CD4-positive, alpha-beta T cell (primary cell): Measurements from ENCODE around the gene ADRA2B. TPM values are rescaled to one million over a fixed set of nuclear protein-coding genes. Genes with fewer than 3 reads are reported as not detected.

Experiments
- ATAC-seq: fragments of 200-7000 bp; cut with Tn5 transposase; one replicate; pipeline ENCODE4 v1.10.0; 2022; ENCODE audit warnings: mild to moderate bottlenecking; ENCODE audit not compliant: poor library complexity
- CTCF ChIA-PET: fragments of 350-600 bp; sonication (Branson Sonifier 250); formaldehyde crosslinking; loops from one replicate; lab custom pipeline; 2021; ENCODE audit warnings: antibody characterized with exemption, inconsistent platforms; lab: Charles Lee
- POLR2A ChIA-PET: fragments of 350-600 bp; sonication (Branson Sonifier 250); formaldehyde crosslinking; loops from one replicate; lab custom pipeline; 2021; ENCODE audit warnings: antibody characterized with exemption, inconsistent platforms; lab: Charles Lee
- DNase-seq, 14 experiments: peaks; one replicate each; pipeline ENCODE4 v3.0.0-alpha.2; 2013 to 2020; ENCODE audit warnings: mixed read lengths in 2 of 14
- H3K27ac ChIP-seq, 2 donors: one replicate each; pipeline versions ENCODE4 v1.5.1 to v1.7.0; 2013; ENCODE audit warnings: low read length in 2 of 2, low read depth in 1 of 2, mild to moderate bottlenecking in 1 of 2
- H3K27me3 ChIP-seq, 2 experiments: 1 replicate in 1 of 2; 2 replicates in 1 of 2; pipeline versions ENCODE4 v1.6.1 to v1.7.0; 2013; ENCODE audit warnings: low read length in 2 of 2, control low read depth in 1 of 2, mild to moderate bottlenecking in 1 of 2, moderate library complexity in 1 of 2; ENCODE audit not compliant: insufficient read depth in 2 of 2, control insufficient read depth in 1 of 2
- H3K36me3 ChIP-seq: one replicate; pipeline ENCODE4 v1.6.1; 2013; ENCODE audit warnings: low read length, control low read depth; ENCODE audit not compliant: insufficient read depth
- H3K4me1 ChIP-seq: one replicate; pipeline ENCODE4 v1.6.1; 2013; ENCODE audit warnings: low read length, control low read depth; ENCODE audit not compliant: insufficient read depth
- H3K4me3 ChIP-seq: one replicate; pipeline ENCODE4 v1.5.1; 2013; ENCODE audit warnings: mild to moderate bottlenecking, low read length, moderate library complexity
- H3K9me3 ChIP-seq, 2 experiments: 1 replicate in 1 of 2; 2 replicates in 1 of 2; pipeline versions ENCODE4 v1.6.1 to v1.7.0; 2013; ENCODE audit warnings: low read length in 2 of 2, mild to moderate bottlenecking in 2 of 2, control low read depth in 1 of 2, moderate library complexity in 1 of 2; ENCODE audit not compliant: control insufficient read depth in 1 of 2, insufficient read depth in 1 of 2
- H3K27ac Mint-ChIP-seq: one replicate; pipeline ENCODE4 v1.8.0; 2020; ENCODE audit warnings: mixed read lengths
- H3K27me3 Mint-ChIP-seq: one replicate; pipeline ENCODE4 v1.8.0; 2021; ENCODE audit warnings: mixed read lengths
- H3K36me3 Mint-ChIP-seq: one replicate; pipeline ENCODE4 v1.8.0; 2021; ENCODE audit warnings: low read depth, mixed read lengths
- H3K4me1 Mint-ChIP-seq: one replicate; pipeline ENCODE4 v1.8.0; 2021; ENCODE audit warnings: low read depth, mixed read lengths
- H3K4me3 Mint-ChIP-seq: one replicate; pipeline ENCODE4 v1.8.0; 2020; ENCODE audit warnings: mild to moderate bottlenecking, mixed read lengths
- H3K9me3 Mint-ChIP-seq: one replicate; pipeline ENCODE4 v1.8.0; 2020; ENCODE audit warnings: mixed read lengths
- CTCF ChIP-seq: fragments of 200-600 bp; IDR thresholded peaks from one replicate; pipeline ENCODE4 v1.8.0; 2022; ENCODE audit warnings: antibody characterized with exemption, mild to moderate bottlenecking
- intact Hi-C, 2 experiments: fragments of 100-400 bp; cut with DNase I in 1 of 2; cut with micrococcal nuclease in 1 of 2; formaldehyde crosslinking; loops; one replicate each; pipeline versions ENCODE4 v1.15.1 to v1.9.0; 2023 to 2025; cut with DNase I, micrococcal nuclease
- total RNA-seq, 174 experiments: library from RNA in 2 of 174; stranded (reverse) in 2 of 174; gene quantifications; one replicate each; pipeline ENCODE4 v1.2.3 and lab custom pipeline; 2021 to 2026

The ADRA2B gene
- total RNA-seq, 2 experiments from 2014 or later: 0.52 to 0.84 TPM

GRCh38 chr2:96092951-96093350 lies 23.4 kb downstream of the ADRA2B start:
- no peak overlapping the region for H3K4me3 ChIP-seq
- no peaks in the 10 kb centered on the region for H3K4me1 Mint-ChIP-seq
- no peaks in the 10 kb centered on the region for H3K36me3 ChIP-seq
- no peaks in the 10 kb centered on the region for H3K9me3 Mint-ChIP-seq
- no peak overlapping the region for H3K27ac ChIP-seq
- ChIA-PET POLR2A (no interaction called here), CTCF (no interaction called here)
- no peaks in the 10 kb centered on the region for H3K9me3 ChIP-seq
- no peak for TF ChIP-seq CTCF
- H3K4me3 Mint-ChIP-seq: no peak overlapping the region
- no peaks in the 10 kb centered on the region for H3K36me3 Mint-ChIP-seq
- H3K27ac Mint-ChIP-seq: no peak overlapping the region
- no peaks in the 10 kb centered on the region for H3K4me1 ChIP-seq
- H3K27me3 Mint-ChIP-seq: no peaks in the 10 kb centered on the region
- peak in 1 of 14 experiments; percentile 29 for DNase-seq
- intact Hi-C loops: no loop called here
- no peak for ATAC-seq
- no peaks in the 10 kb centered on the region for H3K27me3 ChIP-seq

GRCh38 chr2:96092573-96092877 lies 23.8 kb downstream of the ADRA2B start:
- H3K36me3 ChIP-seq: no peaks in the 10 kb centered on the region
- CTCF ChIA-PET: no interaction called here
- Mint-ChIP-seq H3K27me3 (no peaks in the 10 kb centered on the region), H3K4me3 (no peak overlapping the region), H3K27ac (no peak overlapping the region), H3K9me3 (no peaks in the 10 kb centered on the region), H3K36me3 (no peaks in the 10 kb centered on the region), H3K4me1 (no peaks in the 10 kb centered on the region)
- H3K27me3 ChIP-seq: no peaks in the 10 kb centered on the region
- intact Hi-C loops: no loop called here
- no peak overlapping the region for H3K27ac ChIP-seq
- H3K4me3 ChIP-seq: no peak overlapping the region
- no peaks in the 10 kb centered on the region for H3K9me3 ChIP-seq
- POLR2A ChIA-PET: no interaction called here
- DNase-seq (peak in 1 of 14 experiments; percentile 6), ATAC-seq (no peak)
- no peak for TF ChIP-seq CTCF
- H3K4me1 ChIP-seq: no peaks in the 10 kb centered on the region

DNA sequence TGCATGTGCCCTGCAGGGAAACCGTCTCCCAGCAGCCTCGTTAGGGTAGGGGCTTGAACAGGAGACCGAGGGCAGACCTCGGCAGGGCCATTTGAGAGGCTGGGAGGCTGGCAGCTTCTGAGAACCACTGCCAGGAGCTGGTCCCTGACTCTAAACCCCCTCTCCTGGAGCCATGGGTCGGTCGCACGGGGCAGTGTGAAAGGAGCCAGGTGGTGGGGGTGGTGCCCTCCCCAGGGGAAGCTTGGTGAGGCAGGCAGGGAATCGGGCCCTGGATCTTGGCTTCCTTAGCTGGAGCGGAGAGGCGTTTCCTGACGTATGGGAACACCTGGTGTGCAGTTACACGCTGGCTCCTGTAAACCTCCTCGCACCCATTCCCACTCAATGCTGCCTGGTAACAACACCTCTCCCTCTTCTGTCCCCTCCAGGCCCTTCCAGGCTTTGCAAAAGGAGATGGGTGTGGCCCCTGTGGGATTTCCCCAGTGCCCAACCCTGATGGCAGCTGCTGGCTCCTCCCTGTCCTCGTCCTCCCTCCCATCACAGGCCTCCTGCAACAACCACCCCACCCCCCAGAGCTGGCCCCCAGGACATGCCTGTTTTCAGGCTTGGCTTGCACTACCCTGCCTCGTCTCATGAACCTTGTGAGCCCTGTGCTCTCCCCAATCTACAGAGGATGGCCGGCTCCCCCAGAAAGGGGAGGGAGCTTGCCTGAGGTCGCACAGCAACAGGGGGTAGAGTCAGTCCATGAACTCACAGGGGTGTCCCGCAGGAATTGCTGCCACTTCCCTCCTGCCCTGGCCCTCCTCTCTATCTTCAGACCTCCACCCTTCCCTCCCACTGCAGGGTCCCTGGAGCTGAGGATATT lies 24.4 kb downstream of the ADRA2B start:
- no peak for ATAC-seq
- Mint-ChIP-seq H3K4me1 (no peaks in the 10 kb centered on the region), H3K27ac (no peak overlapping the region), H3K4me3 (no peak overlapping the region), H3K27me3 (no peaks in the 10 kb centered on the region), H3K36me3 (no peaks in the 10 kb centered on the region), H3K9me3 (no peaks in the 10 kb centered on the region)
- no peaks in the 10 kb centered on the region for H3K36me3 ChIP-seq
- no peak overlapping the region for H3K4me3 ChIP-seq
- ChIA-PET POLR2A (no interaction called here), CTCF (no interaction called here)
- H3K9me3 ChIP-seq: no peaks in the 10 kb centered on the region
- intact Hi-C loops: no loop called here
- peak in 2 of 14 experiments; percentile 15 to 16 for DNase-seq
- no peaks in the 10 kb centered on the region for H3K27me3 ChIP-seq
- H3K4me1 ChIP-seq: no peaks in the 10 kb centered on the region
- no peak overlapping the region for H3K27ac ChIP-seq
- TF ChIP-seq CTCF: no peak
